HepG2 (cell line): ENCODE measurements around the gene USP36. TPM values are rescaled to one million over a fixed set of nuclear protein-coding genes. Genes with fewer than 3 reads are reported as not detected.
A peak's percentile ranks its signal among the peaks of the same experiment; 100 is the strongest.

Source experiments
- ARID5B ChIP-seq: IDR thresholded peaks from 2 replicates; pipeline ENCODE4 v1.4.0; 2020; ENCODE audit warnings: mild to moderate bottlenecking, missing genetic modification reagents
- FOXP4 ChIP-seq: sonication (generic); formaldehyde crosslinking; IDR thresholded peaks from 2 replicates; pipeline ENCODE4 v1.4.0; 2020; ENCODE audit warnings: missing genetic modification reagents
- HINFP ChIP-seq: sonication (generic); formaldehyde crosslinking; IDR thresholded peaks from 2 replicates; pipeline ENCODE4 v1.4.0; 2020; ENCODE audit warnings: low read depth, mild to moderate bottlenecking, missing genetic modification reagents
- MED8 ChIP-seq: sonication (generic); formaldehyde crosslinking; IDR thresholded peaks from 2 replicates; pipeline ENCODE4 v1.8.1; 2023; ENCODE audit warnings: mild to moderate bottlenecking, missing genetic modification reagents; ENCODE audit not compliant: insufficient replicate concordance
- UBTF ChIP-seq: sonication (generic); formaldehyde crosslinking; IDR thresholded peaks from 2 replicates; pipeline ENCODE4 v1.4.0; 2020; ENCODE audit warnings: mild to moderate bottlenecking, missing genetic modification reagents
- ZFX ChIP-seq: sonication (generic); formaldehyde crosslinking; IDR thresholded peaks from 2 replicates; pipeline ENCODE4 v1.4.0; 2020; ENCODE audit warnings: mild to moderate bottlenecking, low read depth, missing genetic modification reagents, moderate library complexity
- ZNF18 ChIP-seq: sonication (generic); formaldehyde crosslinking; IDR thresholded peaks from 2 replicates; pipeline ENCODE4 v1.8.0; 2022; ENCODE audit warnings: mild to moderate bottlenecking, missing genetic modification reagents; ENCODE audit not compliant: insufficient replicate concordance
- ZNF274 ChIP-seq: sonication (generic); formaldehyde crosslinking; IDR thresholded peaks from 2 replicates; pipeline ENCODE4 v1.5.1; 2020; ENCODE audit warnings: mild to moderate bottlenecking, missing genetic modification reagents
- ZNF276 ChIP-seq: sonication (generic); formaldehyde crosslinking; IDR thresholded peaks from 2 replicates; pipeline ENCODE4 v1.4.0; 2020; ENCODE audit warnings: mild to moderate bottlenecking, low read depth, missing genetic modification reagents
- ZNF414 ChIP-seq: sonication (generic); formaldehyde crosslinking; IDR thresholded peaks from 2 replicates; pipeline ENCODE4 v1.5.0; 2020; ENCODE audit warnings: missing genetic modification reagents
- ZNF563 ChIP-seq: sonication (generic); formaldehyde crosslinking; IDR thresholded peaks from 2 replicates; pipeline ENCODE4 v1.8.0; 2022; ENCODE audit warnings: mild to moderate bottlenecking, moderate library complexity, missing genetic modification reagents
- ZNF891 ChIP-seq: sonication (generic); formaldehyde crosslinking; IDR thresholded peaks from 2 replicates; pipeline ENCODE4 v1.5.0; 2020; ENCODE audit warnings: mild to moderate bottlenecking, missing genetic modification reagents
- polyA plus RNA-seq, 8 experiments: library from polyadenylated mRNA; depleted of rRNA in 3 of 8; stranded (reverse) in 7 of 8; unstranded in 1 of 8; fragments of >200 nt; fragmentation: Illumina TruSeq in 4 of 8; extraction: Trizol in 4 of 8; gene quantifications; 2 replicates each; pipeline versions ENCODE4 v1.2.1 to v1.2.3, GENCODE V29; 2011 to 2016; ENCODE audit warnings: low read depth in 4 of 8, missing spikeins in 1 of 8, mixed read lengths in 1 of 8; ENCODE audit not compliant: insufficient read depth in 1 of 8
- total RNA-seq, 5 experiments: library from RNA; depleted of rRNA; stranded (reverse); fragments of >200 nt; fragmentation: Illumina TruSeq; extraction: Trizol; gene quantifications; 2 replicates each; pipeline ENCODE4 v1.2.3, GENCODE V29; 2016; ENCODE audit warnings: low read depth in 1 of 5

Gene USP36
- total and polyA plus RNA-seq, 2 of the 13 experiments (the other 11 are each of a cell fraction or from before 2014, with no cell fraction given), result 29.6 to 45.9 TPM

GRCh38 chr17:78780335-78780734 is 60.3 kb downstream of the USP36 start (continued):
- TF ChIP-seq ZNF18 (CRISPR knock-in tag) (no peak), HINFP (CRISPR knock-in tag) (peak; percentile 20; the same call in 1 of the 2 replicates), UBTF (CRISPR knock-in tag) (peak; percentile 7; the same call in 1 of the 2 replicates), ZNF276 (CRISPR knock-in tag) (no peak), ZNF563 (CRISPR knock-in tag) (0 out of 2 replicates have a peak, but pooled peaks have one; percentile 57), ARID5B (no peak), MED8 (no peak), ZNF414 (CRISPR knock-in tag) (no peak), ZNF274 (CRISPR knock-in tag) (0 out of 2 replicates have a peak, but pooled peaks have one; percentile 20), FOXP4 (peak; percentile 33), ZNF891 (0 out of 2 replicates have a peak, but pooled peaks have one; percentile 19), ZFX (0 out of 2 replicates have a peak, but pooled peaks have one; percentile 2)
